ENCODE measurements around the gene SERPINB4. TPM values are rescaled to one million over a fixed set of nuclear protein-coding genes. Genes with fewer than 3 reads are reported as not detected.
A peak's percentile ranks its signal among the peaks of the same experiment; 100 is the strongest.
"Not testable (repeated sequence)": the region's sequence is repeated elsewhere in the genome, so short reads cannot be mapped to it uniquely, and the experiment has no call there.

The SERPINB4 gene
- not detected for polyA plus RNA-seq

DNA sequence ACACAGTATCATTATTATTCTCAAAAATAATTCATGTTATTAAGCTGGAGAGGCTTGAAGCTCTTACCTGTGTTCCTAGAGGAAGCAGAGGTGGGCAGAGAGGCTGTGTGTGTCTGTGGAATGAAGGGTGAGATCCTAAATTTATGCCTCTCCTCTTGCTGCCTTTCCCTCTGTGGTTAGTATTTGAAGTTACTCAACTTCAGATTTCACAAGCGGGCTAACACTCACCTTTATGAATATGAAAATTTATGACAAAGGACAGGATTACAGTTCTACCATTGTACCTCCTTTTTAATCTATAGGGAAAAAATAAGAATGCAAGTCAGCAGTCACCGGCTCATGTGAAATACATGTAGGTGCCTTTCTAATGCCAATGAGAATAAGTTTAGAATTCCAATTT lies at the start of gene SERPINB4:
Gene SERPINB4 (minus strand): TSS at position 115 of the 400 bp plus-strand sequence. CDS start 679 bp downstream, outside the sequence.
- H3K4me3 Mint-ChIP-seq, H3K36me3 Mint-ChIP-seq: not testable (repeated sequence)

DNA sequence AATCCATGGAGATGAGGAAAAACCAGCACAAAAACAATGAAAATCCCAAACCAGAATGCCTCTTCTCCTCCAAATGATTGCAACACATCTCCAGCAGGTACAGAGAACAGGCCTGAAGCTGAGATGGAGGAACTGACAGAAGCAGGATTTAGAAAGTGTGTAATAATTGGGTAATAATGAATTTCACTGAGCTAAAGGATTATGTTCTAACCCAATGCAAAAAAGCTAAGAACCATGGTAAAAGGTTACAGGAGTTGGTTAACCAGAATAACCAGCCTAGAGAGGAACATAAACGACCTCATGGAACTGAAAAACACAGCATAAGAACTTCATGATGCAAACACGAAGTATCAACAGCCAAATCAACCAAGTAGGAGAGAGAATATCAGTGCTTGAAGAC lies 45.0 kb upstream of the SERPINB4 start:
- no peaks in the 10 kb centered on the region for H3K4me1 Mint-ChIP-seq

More for the DNA sequence above, at the start of gene SERPINB4:
- H3K4me1 Mint-ChIP-seq, H3K27me3 Mint-ChIP-seq, H3K27ac Mint-ChIP-seq, H3K9me3 Mint-ChIP-seq: not testable (repeated sequence)

DNA sequence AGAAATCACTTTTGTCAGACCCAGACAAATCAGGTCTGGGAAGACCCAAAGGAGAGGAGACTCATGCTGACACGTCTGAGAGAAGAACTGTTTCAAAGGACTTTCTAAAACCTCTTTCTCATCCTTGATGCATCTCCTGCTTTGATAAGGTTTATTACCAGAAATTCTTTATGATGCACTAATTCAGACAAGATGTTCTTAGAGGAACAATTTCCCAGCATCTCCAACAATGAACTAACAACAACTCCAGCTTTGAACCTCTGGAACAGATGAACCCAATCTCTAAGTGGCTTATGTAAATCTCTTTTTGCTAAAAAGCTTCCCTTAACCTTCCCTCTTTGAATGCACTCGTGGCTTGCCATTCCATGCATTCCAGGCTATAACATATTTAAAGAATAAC lies 42.8 kb upstream of the SERPINB4 start:
- Mint-ChIP-seq H3K27ac (no peak overlapping the region), H3K27me3 (no peaks in the 10 kb centered on the region), H3K4me1 (no peaks in the 10 kb centered on the region), H3K9me3 (peaks cover 5 to 9% (median 6%) of the 10 kb centered on the region in 3 donors), H3K36me3 (no peaks in the 10 kb centered on the region), H3K4me3 (no peak overlapping the region)

More for the DNA sequence above, 45.0 kb upstream of the SERPINB4 start:
- Mint-ChIP-seq H3K36me3 (no peaks in the 10 kb centered on the region), H3K9me3 (peaks cover 6 to 11% (median 10%) of the 10 kb centered on the region in 3 donors), H3K4me3 (no peak overlapping the region), H3K27me3 (no peaks in the 10 kb centered on the region), H3K27ac (no peak overlapping the region)

DNA sequence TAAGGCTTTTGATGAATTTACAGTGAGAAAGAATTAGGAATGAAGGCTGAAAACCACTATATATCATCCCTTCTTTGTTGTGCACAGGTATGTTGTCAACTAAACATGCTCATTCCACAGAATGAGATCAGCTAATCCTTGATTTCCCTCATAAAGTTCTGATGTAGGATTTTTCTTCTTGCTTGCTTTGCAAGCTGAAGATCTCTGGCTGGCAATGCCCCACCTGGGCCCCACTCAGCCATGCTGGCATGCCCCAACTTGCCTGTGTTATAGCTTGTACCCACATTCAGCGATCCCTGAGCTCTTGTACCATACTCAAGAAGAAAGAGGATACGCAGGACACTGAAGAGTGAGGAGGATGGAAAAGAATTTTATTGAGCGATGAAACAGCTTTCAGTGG lies 40.7 kb upstream of the SERPINB4 start:
- peaks cover 2 to 5% (median 3%) of the 10 kb centered on the region in 3 donors for H3K9me3 Mint-ChIP-seq
- H3K27ac Mint-ChIP-seq: no peak overlapping the region
- no peaks in the 10 kb centered on the region for H3K4me1 Mint-ChIP-seq
- no peaks in the 10 kb centered on the region for H3K36me3 Mint-ChIP-seq
- peaks cover 2% of the 10 kb centered on the region for H3K27me3 Mint-ChIP-seq
- peak overlapping the region in 1 of 4 donors; percentile 74 for H3K4me3 Mint-ChIP-seq

DNA sequence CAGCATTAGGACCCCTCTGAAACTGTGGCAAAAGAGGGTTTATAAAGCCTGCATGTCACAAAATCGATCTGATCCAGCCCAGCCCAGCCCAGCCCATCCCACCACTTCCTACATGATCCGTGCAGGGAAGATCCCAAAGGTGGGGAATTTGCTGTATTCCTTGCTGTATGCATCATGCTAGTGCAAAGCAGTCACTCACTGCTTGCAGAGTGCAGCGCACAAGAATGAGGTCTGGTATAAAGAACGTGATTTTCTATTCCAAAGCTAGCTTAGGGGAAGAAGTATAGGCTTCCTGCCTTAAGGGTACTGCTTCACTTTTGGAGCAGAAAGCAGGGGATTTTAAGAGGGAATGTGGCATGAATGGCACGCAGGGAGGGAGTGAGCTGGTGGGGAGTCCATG lies 39.8 kb upstream of the SERPINB4 start:
- Mint-ChIP-seq H3K9me3 (peaks cover 0 to 5% (median 3%) of the 10 kb centered on the region in 3 donors), H3K27me3 (peaks cover 2% of the 10 kb centered on the region), H3K36me3 (no peaks in the 10 kb centered on the region), H3K27ac (no peak overlapping the region), H3K4me3 (no peak overlapping the region), H3K4me1 (no peaks in the 10 kb centered on the region)

DNA sequence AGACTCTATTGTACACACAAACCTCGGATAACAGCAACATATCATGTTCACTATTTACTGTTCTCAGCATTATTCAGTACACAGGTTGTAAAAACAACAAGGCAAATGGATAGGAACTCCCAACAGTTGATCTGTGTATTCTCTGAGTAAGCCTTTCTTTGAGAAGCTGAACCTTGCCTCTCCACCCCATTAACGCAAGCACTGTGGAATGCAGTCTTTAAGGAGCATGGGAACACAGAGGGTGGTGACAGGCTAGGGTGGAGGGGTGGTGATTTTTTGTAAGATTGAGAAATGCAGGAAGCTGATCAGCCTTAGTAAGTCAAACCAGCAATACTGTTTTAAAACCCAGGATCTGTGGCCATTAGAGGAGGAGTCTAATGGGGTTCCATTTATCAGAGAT lies 39.1 kb upstream of the SERPINB4 start:
- H3K4me3 Mint-ChIP-seq: no peak overlapping the region
- H3K27ac Mint-ChIP-seq: no peak overlapping the region
- peaks cover 2% of the 10 kb centered on the region for H3K27me3 Mint-ChIP-seq
- H3K4me1 Mint-ChIP-seq: no peaks in the 10 kb centered on the region
- no peaks in the 10 kb centered on the region for H3K36me3 Mint-ChIP-seq
- H3K9me3 Mint-ChIP-seq: peaks cover 0 to 5% (median 3%) of the 10 kb centered on the region in 3 donors

DNA sequence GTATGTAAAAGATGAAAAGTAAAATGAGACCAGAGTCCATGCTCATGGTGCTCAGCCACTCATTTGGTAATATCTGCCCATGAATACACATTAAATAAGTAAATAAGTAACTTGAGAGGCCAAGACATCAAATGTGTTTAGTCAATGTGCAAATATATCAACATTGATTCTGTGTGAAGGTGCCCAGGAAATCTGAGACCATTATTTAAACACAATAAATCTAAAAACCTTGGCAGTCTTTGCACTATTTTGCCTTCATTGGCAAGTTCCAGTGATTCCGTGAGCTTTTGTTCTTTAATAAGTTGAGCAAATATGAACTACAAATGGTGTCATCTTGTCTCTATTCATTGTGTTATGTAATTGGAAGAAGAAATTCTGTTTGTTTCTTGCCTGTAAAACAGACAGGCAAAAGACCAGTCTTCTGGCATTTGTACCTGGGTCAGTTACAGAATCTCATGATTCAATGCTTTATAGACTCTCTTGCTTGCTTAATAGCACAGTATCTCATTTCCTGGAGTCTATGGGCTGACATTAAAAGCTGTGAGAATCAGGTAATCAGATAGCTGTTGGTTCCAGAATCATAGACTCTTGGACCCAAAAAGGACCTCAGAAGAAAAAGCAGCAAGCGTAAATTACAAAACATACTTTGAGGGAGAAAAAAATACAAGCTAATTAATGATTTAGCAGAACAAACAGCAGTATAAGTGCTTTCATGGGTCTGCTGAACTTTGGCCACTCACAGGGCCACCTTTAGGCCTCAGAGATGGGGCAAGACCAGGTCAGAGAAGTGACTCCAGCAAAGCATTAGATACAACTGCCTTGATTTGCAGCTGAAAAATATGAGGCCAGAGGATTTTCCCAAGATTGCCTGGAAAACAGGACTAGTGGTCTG lies 37.6 kb upstream of the SERPINB4 start:
- Mint-ChIP-seq H3K27ac (no peak overlapping the region), H3K36me3 (peaks cover 2% of the 10 kb centered on the region), H3K4me3 (no peak overlapping the region), H3K27me3 (peaks cover 2% of the 10 kb centered on the region), H3K4me1 (no peaks in the 10 kb centered on the region), H3K9me3 (peaks cover 0 to 5% (median 3%) of the 10 kb centered on the region in 3 donors)

DNA sequence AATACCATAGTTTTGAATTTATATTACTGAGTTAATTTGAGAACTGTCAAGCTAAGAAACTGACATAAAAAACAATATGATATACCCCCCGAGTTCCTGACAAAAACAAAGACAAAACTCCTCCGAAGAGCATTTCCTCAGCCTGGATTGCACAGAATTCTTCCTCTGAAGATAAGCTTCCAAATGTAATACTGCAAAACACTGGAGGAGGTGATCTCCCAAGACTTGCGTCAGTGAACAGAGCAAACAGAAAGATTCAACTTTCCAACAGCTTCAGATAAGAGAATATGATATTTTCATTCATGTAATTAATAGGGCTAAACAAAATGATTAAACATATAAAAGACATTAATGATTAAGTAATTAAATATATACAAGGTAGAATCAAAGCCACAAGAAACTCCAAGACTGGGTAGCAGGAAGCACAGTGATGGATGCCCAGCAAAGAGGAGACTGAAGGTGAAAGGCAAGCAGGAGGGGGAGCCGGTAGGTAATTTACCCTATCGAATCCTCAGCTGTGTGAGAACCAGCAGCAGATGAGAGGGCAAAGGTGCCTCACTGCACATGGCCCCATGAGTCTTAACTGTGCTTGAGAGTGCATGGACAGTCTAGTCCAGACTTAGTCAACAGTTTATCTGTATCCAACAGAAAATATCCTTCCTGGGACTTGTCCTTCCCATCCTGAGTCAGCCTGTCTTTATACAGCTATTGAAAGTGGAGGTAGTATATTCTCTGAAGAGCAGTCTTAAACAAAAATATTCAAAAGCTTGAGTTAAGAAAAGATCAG lies 36.0 kb upstream of the SERPINB4 start:
- Mint-ChIP-seq H3K27ac (no peak overlapping the region), H3K9me3 (peaks cover 0 to 3% (median 3%) of the 10 kb centered on the region in 3 donors), H3K27me3 (peaks cover 2% of the 10 kb centered on the region), H3K4me1 (no peaks in the 10 kb centered on the region), H3K36me3 (peaks cover 2% of the 10 kb centered on the region), H3K4me3 (no peak overlapping the region)

DNA sequence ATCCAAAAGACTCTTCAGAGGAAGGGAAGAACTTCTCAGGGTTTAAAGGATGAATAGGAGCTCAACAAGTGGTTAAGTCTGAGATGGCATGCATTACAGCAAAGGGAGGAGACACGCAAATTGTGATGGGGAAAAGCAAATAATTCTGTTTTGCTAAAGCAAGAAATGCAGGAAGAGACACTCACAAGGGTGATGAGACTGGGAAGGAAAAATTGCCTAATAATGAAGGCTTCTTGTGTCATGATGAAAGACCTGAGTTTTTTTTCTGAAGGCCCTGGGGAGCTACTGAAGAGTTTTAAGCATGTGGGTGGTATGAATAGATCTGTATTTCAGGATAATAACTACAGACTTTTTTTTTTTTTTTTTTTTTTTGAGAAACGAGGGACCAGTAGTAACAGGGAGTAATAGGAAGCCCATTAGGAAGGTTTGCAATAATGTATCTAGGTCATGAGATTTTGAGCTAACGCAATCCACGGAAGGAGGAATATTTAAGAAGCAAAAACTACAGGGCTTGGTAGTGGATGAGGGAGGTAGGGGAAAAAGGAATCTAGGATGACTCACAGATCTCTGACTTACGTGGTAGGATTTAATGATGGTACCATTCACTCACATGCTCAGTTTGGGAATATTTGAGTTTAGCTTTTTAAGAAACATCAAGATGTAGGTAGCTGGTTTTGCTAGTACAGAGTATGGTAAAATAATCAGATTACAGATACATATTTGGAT lies 33.6 kb upstream of the SERPINB4 start:
- Mint-ChIP-seq H3K27ac (no peak overlapping the region), H3K27me3 (peaks cover 2% of the 10 kb centered on the region), H3K9me3 (peaks cover 0 to 3% (median 3%) of the 10 kb centered on the region in 3 donors), H3K4me3 (no peak overlapping the region), H3K4me1 (no peaks in the 10 kb centered on the region), H3K36me3 (peaks cover 2% of the 10 kb centered on the region)

DNA sequence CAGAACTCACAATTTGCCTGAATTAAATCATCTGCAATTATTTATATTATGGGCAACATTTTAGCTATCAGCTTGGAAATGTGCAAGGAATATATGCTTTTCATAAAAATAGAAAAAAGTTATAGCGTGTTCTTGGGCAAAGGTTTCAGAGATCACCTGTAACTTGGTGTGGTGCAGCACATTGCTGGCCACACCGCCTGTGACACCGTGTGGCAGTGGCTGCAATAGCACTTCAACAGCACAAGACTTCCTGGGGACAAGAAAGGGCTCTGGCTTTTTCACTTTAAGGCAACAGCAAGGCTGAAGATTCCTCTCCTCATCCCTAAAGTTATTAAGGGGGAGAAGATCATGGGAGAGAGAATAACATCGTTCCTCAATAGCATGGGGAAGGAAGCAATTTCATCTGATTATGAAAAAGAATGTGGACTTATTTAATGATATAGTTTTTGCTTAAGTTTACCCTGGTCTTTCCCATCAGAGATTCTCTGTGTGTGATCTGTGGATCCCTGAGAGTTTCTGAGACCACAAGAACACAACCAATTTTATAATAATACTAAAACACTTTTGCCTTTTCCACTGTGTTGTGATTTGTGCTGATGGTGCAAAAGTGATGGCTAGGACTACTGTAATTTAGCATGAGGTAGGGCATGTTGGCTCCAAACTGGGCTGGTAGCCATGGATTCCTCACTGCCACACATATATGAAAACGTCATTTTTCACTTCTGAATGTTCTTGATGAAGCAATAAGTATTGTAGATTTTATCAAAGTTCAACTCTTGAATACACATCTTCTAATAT lies 32.7 kb upstream of the SERPINB4 start:
- Mint-ChIP-seq H3K27me3 (peaks cover 2% of the 10 kb centered on the region), H3K9me3 (peaks cover 0 to 3% (median 3%) of the 10 kb centered on the region in 3 donors), H3K27ac (no peak overlapping the region), H3K4me3 (no peak overlapping the region), H3K4me1 (no peaks in the 10 kb centered on the region), H3K36me3 (peaks cover 2% of the 10 kb centered on the region)

DNA sequence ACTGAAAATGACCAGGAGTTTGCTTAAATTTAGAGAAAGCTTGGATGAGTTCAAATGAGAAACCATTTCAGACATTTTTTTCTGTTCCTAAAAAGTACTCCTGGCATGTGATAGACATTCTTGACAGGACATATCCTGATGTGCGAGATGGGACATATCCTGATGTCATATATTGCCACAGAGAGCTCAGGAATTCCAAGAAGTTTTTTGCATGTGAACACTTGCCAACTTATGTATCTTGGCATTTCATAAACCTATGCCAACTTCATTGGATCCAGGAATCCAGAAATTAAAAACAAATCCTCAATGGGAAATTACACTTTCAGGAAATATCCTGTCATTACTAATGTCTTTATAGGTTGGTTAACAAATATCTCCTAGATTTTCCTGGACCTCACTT lies 20.5 kb upstream of the SERPINB4 start:
- Mint-ChIP-seq H3K36me3 (peaks cover 1% of the 10 kb centered on the region), H3K4me1 (peaks cover 0 to 1% (median 0%) of the 10 kb centered on the region in 3 donors), H3K9me3 (peaks cover 5 to 12% (median 7%) of the 10 kb centered on the region in 3 donors), H3K27ac (no peak overlapping the region), H3K27me3 (no peaks in the 10 kb centered on the region), H3K4me3 (no peak overlapping the region)

DNA sequence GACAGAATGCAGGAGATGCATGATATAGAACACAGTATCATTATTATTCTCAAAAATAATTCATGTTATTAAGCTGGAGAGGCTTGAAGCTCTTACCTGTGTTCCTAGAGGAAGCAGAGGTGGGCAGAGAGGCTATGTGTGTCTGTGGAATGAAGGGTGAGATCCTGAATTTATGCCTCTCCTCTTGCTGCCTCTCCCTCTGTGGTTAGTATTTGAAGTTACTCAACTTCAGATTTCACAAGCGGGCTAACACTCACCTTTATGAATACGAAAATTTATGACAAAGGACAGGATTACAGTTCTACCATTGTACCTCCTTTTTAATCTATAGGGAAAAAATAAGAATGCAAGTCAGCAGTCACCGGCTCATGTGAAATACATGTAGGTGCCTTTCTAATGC lies 17.7 kb upstream of the SERPINB4 start, which contains the start of gene SERPINB3:
Gene SERPINB3 (minus strand): TSS at position 144 of the 400 bp plus-strand sequence. CDS start 677 bp downstream, outside the sequence.
- not testable (repeated sequence) for H3K27ac Mint-ChIP-seq, H3K27me3 Mint-ChIP-seq, H3K4me3 Mint-ChIP-seq, H3K36me3 Mint-ChIP-seq, H3K4me1 Mint-ChIP-seq
- H3K9me3 Mint-ChIP-seq: peaks cover 2 to 11% (median 5%) of the 10 kb centered on the region in 3 donors

DNA sequence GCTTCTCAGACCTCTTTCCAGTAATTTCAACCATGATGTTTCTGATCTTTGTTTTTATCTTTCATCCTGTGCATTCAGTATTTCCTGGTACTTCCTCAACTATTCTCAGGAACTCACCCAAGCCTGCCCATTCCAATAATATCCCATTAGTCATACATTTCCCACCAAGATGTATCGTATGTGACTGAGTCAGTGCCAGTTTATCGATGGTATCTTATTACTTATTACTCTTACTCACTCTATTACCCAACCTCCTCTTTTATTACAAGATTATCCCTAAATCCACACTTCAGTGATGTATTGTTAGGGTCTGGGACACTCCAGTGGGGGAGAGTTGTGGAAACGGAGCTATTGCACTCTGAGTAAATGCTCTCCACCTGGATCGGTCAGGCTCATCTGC lies 14.9 kb upstream of the SERPINB4 start:
- H3K4me3 Mint-ChIP-seq, H3K36me3 Mint-ChIP-seq: not testable (repeated sequence)

DNA sequence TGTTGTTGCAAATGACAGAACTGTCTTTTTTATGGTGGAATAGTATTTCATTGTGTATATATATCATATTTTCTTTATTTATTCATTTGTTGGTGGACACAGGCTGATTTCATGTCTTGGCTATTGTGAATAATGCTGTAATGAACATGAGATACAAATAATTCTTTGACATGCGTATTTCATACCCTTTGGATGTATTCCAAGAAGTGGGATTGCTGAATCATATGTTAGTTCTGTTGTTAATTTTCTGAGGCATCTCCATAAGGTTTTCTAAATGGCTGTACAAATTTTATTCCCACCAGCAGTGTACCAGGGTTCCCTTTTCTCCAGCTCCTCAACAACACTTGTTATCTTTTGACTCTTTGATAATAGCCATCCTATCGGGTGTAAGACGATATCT lies 6.2 kb upstream of the SERPINB4 start:
- H3K36me3 Mint-ChIP-seq, H3K27me3 Mint-ChIP-seq, H3K4me3 Mint-ChIP-seq, H3K4me1 Mint-ChIP-seq, H3K9me3 Mint-ChIP-seq, H3K27ac Mint-ChIP-seq: not testable (repeated sequence)

More for the DNA sequence above, 14.9 kb upstream of the SERPINB4 start:
- not testable (repeated sequence) for H3K27ac Mint-ChIP-seq, H3K9me3 Mint-ChIP-seq, H3K4me1 Mint-ChIP-seq, H3K27me3 Mint-ChIP-seq

Data from IgD-negative memory B cell (primary cell).